Testis (tissue), 2 donors: ENCODE results near the gene MRPL18.

Experiments
- POLR2A ChIP-seq: fragments of 450-650 bp; IDR thresholded peaks from one replicate; pipeline ENCODE4 v1.6.1; 2017; ENCODE audit warnings: antibody characterized with exemption, mild to moderate bottlenecking, moderate library complexity
- TF ChIP-seq, protein P1 (sequence below), 3 experiments: fragments of 450-650 bp in 2 of 3; fragments of 200-600 bp in 1 of 3; sonication (generic) in 1 of 3; IDR thresholded peaks; one replicate each; pipeline ENCODE4 v1.5.1; 2016 to 2019; ENCODE audit warnings: antibody characterized with exemption in 3 of 3, mild to moderate bottlenecking in 2 of 3, moderate library complexity in 1 of 3

DNA sequence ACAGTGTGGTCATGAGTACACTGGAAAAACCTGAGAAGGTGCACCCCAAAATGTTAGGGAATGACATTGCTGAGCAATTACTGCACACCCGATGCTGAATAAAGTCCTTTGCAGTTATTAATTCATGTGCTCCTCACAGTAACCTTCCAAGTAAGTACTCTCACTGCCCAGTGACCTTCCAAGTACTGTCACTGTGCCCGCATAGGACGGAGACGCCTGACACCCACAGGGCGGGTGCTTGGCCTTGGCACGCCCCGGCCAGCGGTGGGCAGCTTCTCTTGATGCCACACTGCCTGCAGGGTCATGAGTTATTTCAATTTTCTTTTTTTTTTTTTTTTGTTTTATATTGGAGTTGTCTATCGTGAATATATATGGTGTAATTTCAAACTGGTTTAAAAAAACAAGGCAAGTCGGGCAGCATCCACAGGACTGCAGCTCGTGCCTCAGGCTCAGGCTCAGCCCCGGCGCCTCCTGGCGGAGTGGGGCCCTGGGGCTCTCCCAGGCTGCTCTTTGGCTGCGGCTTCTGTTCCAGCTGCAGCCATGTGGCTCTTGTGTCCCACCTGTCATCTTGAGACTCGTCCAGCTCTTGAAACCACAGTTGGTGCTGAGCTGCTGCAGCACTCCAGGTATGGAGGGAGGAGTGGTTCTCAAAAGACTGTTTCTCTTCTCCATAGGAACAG is 36.8 kb downstream of the MRPL18 start:
- TF ChIP-seq, protein P1, sequence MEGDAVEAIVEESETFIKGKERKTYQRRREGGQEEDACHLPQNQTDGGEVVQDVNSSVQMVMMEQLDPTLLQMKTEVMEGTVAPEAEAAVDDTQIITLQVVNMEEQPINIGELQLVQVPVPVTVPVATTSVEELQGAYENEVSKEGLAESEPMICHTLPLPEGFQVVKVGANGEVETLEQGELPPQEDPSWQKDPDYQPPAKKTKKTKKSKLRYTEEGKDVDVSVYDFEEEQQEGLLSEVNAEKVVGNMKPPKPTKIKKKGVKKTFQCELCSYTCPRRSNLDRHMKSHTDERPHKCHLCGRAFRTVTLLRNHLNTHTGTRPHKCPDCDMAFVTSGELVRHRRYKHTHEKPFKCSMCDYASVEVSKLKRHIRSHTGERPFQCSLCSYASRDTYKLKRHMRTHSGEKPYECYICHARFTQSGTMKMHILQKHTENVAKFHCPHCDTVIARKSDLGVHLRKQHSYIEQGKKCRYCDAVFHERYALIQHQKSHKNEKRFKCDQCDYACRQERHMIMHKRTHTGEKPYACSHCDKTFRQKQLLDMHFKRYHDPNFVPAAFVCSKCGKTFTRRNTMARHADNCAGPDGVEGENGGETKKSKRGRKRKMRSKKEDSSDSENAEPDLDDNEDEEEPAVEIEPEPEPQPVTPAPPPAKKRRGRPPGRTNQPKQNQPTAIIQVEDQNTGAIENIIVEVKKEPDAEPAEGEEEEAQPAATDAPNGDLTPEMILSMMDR (IDR thresholded peaks at IDR 0.05) = no peak
- TF ChIP-seq POLR2A = no peak
